Activated T-cell treated with anti-CD3 and anti-CD28 coated beads for 4 hours (primary cell): ENCODE measurements around the gene GARRE1.
"Not testable (repeated sequence)": the region's sequence is repeated elsewhere in the genome, so short reads cannot be mapped to it uniquely, and the experiment has no call there.

Source experiments
- DNase-seq: peaks from one replicate; pipeline ENCODE4 v3.0.0-alpha.2; 2020

Gene GARRE1, protein sequence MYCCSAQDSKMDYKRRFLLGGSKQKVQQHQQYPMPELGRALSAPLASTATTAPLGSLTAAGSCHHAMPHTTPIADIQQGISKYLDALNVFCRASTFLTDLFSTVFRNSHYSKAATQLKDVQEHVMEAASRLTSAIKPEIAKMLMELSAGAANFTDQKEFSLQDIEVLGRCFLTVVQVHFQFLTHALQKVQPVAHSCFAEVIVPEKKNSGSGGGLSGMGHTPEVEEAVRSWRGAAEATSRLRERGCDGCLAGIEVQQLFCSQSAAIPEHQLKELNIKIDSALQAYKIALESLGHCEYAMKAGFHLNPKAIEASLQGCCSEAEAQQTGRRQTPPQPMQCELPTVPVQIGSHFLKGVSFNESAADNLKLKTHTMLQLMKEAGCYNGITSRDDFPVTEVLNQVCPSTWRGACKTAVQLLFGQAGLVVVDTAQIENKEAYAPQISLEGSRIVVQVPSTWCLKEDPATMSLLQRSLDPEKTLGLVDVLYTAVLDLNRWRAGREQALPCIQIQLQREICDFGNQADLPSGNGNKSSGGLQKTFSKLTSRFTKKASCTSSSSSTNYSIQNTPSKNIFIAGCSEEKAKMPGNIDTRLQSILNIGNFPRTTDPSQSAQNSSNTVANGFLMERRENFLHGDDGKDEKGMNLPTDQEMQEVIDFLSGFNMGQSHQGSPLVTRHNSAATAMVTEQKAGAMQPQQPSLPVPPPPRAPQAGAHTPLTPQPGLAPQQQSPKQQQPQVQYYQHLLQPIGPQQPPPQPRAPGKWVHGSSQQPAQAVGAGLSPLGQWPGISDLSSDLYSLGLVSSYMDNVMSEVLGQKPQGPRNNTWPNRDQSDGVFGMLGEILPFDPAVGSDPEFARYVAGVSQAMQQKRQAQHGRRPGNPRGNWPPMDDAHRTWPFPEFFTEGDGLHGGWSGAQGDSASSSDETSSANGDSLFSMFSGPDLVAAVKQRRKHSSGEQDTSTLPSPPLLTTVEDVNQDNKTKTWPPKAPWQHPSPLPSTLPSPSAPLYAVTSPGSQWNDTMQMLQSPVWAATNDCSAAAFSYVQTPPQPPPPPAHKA (N-terminal part only)

GRCh38 chr19:34254046-34254697, at the start of gene GARRE1:
Gene GARRE1, plus strand, starts transcription at chr19:34254554. Its CDS starts 45,920 bp downstream, at chr19:34300474.
- DNase-seq = peak; percentile 77

- not testable (repeated sequence) for DNase-seq
Observed at GRCh38 chr19:34205324-34205723, 49.0 kb upstream of the GARRE1 start.

- no peak for DNase-seq
Observed at GRCh38 chr19:34208291-34208884, 46.0 kb upstream of the GARRE1 start.

- no peak for DNase-seq
Observed at GRCh38 chr19:34209726-34210125, 44.6 kb upstream of the GARRE1 start.

- DNase-seq = no peak
Observed at GRCh38 chr19:34213283-34213682, 41.1 kb upstream of the GARRE1 start.

- DNase-seq = no peak
Observed at GRCh38 chr19:34214040-34214439, 40.3 kb upstream of the GARRE1 start.

DNA sequence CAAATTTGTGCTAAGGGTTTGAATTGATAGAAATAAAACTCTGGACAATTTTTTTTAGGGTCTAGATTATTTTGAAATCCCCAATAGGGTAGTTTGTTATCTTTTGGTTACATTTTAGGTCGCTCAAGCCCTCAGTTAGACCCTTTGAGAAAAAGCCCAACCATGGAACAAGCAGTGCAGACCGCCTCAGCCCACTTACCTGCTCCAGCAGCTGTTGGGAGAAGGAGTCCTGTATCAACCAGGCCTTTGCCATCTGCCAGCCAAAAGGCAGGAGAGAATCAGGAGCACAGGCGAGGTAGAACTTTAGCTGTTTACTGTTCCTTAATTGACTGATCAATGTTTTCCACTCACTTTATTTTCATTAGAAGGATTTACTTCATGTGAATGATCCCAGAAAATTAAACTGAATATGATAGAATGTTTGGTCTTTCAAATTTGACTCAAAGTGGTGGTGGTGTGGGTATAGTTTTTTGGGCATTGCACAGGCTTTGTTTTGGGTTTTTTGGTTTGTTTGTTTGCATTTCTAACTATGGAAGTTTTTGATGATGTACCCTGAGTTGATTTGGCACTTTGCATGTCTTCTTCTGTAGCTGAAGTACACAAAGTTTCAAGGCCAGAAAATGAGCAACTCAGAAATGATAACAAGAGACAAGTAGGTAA, 39.2 kb upstream of the GARRE1 start:
- no peak for DNase-seq

DNA sequence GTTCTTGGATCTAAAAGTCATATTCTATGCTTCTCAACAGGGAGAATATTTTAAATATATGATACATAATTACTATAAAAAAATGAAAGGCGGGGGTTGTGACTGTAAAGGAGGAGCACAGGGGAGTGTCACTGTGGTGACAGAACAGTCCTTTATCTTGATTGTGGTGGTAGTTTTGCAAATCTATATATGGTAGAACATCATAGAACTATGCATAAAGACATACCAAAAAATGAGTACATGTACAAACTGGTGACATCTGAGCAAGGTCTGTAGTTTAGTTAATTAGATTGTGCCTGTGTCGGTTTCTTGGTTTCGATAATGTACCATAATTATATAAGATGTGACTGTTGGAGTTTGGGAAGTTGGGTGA, 38.7 kb upstream of the GARRE1 start:
- DNase-seq = no peak

DNA sequence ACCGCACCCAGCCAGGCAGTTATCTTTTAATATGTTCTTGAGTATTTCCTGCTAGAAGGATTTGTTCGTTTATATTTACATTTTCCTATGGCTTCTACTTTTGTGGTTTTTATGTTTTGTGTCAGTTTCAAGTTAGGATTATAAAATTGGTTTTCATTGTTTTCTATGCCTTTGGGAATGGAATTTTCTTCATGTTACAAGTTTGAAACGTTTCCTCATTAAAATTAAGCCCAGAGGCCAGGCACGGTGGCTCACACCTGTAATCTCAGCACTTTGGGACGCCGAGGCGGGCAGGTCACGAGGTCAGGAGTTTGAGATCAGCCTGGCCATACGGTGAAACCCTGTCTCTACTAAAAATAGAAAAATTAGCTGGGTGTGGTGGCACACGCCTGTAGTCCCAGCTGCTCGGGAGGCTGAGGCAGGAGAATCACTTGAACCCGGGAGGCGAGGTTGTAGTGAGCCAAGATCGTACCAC, 37.6 kb upstream of the GARRE1 start:
- DNase-seq = not testable (repeated sequence)

DNA sequence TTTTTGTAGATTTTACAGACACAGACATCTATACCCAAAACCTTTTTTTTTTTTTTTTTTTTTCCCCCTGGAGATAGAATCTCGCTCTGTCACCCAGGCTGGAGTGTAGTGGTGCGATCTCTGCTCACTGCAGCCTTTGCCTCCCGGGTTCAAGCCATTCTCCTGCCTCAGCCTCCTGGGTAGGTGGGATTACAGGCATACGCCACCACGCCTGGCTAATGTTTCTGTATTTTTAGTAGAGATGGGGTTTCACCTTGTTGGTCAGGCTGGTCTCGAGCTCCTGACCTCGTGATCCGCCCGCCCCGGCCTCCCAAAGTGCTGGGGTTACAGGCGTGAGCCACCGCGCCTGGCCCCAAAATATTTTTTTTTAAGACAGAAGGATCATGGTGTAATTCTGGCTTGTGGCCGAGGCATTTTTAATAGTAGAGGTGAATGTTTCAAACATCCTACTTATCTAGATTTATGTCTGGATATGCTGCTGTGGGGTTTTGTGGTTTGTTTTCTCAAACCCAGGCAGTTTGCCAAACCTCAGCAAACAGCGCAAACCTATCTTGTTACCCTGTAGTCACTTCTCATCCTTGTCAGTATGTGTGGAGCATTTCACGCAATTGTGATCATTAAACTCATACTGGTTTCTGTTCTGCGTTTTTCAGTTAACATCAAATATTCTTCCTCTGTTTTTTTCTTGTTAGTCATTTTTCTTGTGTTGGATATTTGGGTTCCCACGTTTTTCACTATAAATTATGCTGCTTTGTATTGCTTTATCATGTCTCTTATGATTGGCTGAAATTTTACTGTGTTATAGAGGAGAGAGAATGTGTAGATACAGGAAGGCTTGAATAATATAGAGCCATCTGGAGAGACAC, 36.2 kb upstream of the GARRE1 start:
- peak; percentile 38 for DNase-seq

DNA sequence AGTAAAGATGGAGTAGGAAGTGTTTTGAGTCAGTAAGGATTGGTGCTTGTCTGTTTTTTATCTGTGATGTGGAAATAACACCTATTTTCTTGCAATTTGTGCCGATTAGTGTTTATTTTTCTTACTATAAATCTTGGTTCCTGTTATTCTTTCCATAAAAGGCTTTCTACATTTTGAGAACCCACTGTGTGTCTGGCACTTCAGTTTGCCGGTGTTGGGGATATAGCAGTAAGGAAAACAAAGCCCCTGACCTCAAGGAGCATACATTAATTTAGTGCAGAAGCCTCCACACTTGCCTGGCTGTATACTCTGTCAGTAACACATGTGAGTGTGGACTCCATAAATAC, 35.6 kb upstream of the GARRE1 start:
- no peak for DNase-seq

GRCh38 chr19:34220472-34221063, 33.8 kb upstream of the GARRE1 start:
- DNase-seq = peak; percentile 54

GRCh38 chr19:34222386-34222785, 32.0 kb upstream of the GARRE1 start:
- DNase-seq = no peak

- no peak for DNase-seq
Observed at GRCh38 chr19:34224996-34225658, 29.2 kb upstream of the GARRE1 start.

GRCh38 chr19:34225659-34226015, 28.7 kb upstream of the GARRE1 start:
- DNase-seq = no peak

DNA sequence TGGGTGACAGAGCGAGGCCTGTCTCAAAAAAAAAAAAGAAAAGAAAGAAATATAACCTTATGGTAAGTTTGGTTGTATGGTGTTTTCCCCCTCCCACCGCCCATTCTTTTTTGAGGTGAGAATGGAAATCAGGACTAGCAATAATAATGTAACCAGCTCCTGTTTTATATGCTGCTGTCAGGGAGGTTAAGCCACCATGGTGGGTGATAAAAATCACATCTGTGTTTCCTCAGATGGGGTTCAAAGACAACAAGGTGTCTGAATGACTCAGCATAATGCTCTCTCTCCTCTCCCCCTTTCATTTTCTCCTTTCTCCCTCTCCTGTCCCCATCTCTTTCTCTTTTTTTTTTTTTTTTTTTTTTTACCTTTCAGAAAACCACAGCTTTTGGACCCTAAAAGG, 28.3 kb upstream of the GARRE1 start:
- DNase-seq = no peak

GRCh38 chr19:34228347-34228746, 26.0 kb upstream of the GARRE1 start:
- no peak for DNase-seq

DNA sequence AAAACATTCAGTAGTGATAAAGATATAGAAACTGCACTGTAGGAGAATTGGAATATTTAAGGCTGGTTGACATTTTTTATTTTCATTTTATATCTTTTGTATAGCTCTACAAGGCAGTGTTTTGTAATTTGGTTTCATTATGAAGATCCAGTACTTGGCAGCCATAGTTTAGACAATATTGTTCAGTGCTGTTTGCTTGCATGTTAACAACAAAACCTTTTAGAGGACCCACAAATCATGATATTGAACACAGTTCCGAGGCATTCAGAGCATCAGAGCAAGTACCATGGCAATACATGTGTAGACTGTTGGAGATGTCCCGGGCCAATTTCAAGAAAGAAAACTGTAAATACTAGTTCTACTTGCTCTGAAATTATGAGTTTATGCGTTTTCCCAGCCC, 25.6 kb upstream of the GARRE1 start:
- DNase-seq = no peak

DNA sequence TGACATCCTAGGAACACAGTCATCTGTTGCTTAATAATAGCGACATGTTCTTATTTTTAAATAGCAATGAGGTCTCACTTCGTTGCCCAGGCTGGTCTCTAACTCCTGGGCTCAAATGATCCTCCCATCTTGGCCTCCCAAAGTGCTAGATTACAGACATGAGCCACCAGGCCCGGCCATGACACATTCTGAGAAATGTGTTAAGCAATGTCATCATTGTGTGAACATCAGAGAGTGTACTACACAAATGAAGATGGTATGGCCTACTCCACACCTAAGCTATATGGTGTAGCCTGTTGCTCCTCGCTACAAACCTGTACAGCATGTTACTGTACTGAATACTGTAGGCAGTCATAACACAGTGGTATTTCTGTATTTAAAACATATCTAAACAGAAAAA, 24.6 kb upstream of the GARRE1 start:
- DNase-seq = no peak

DNA sequence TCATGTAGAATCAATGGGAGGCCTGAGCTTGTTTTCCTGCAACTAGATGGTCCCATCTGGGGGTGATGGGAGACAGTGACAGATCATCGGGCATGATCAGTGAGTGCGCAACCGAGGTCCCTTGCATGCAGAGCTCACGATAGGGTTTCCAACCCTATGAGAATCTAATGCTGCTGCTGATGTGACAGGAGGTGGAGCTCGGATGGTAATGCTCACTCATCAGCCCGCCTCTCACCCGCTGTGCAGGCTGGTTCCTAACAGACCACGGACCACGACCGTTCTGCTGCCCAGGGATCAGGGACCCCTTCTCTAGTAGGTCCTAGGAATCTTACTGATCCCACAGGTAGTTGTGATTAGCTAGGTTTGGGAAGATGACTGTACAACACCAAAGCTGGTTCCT, 23.5 kb upstream of the GARRE1 start:
- DNase-seq = no peak
